Endothelial cell of umbilical vein (primary cell): ENCODE data around the gene SNAPC4. TPM values are rescaled to one million over a fixed set of nuclear protein-coding genes. Genes with fewer than 3 reads are reported as not detected.

ENCODE experiments used
- BruUV-seq: library from RNA; stranded (reverse); fragments of 400-500 nt; replicated peaks from 2 replicates; lab custom pipeline; 2021; lab: Mats Ljungman, UMichigan
- CTCF ChIA-PET: fragments of 300-600, 350-600 bp; sonication (Branson Sonifier 250); formaldehyde crosslinking; loops from one replicate; lab custom pipeline; 2021; ENCODE audit warnings: antibody characterized with exemption, inconsistent platforms; lab: Charles Lee
- POLR2A ChIA-PET: fragments of 300-600, 350-600 bp; sonication (Branson Sonifier 250); formaldehyde crosslinking; loops from one replicate; lab custom pipeline; 2021; ENCODE audit warnings: antibody characterized with exemption, inconsistent platforms; lab: Charles Lee
- DNase-seq: peaks from one replicate; pipeline ENCODE4 v3.0.0-alpha.2; 2011; ENCODE audit warnings: low read depth, low spot score
- FAIRE-seq: peaks from 2 replicates; lab custom pipeline; 2011; peaks lifted over from hg19 to GRCh38; lab: Jason Lieb, UNC
- H2AFZ ChIP-seq: 2 replicates; pipeline ENCODE4 v1.6.0; 2012; ENCODE audit warnings: low read depth, low read length, control low read depth, inconsistent platforms
- H3K27ac ChIP-seq: 2 replicates; pipeline ENCODE4 v1.5.1; 2011; ENCODE audit warnings: low read depth, mild to moderate bottlenecking, control low read depth, low read length, moderate library complexity; ENCODE audit not compliant: insufficient read depth
- H3K27me3 ChIP-seq, 2 experiments: 2 replicates each; pipeline versions ENCODE4 v1.6.0 to v1.6.1; 2011; ENCODE audit warnings: low read length in 2 of 2, mixed read lengths in 1 of 2; ENCODE audit not compliant: control insufficient read depth in 2 of 2, insufficient read depth in 2 of 2
- H3K36me3 ChIP-seq, 2 experiments: 2 replicates in 1 of 2; 3 replicates in 1 of 2; pipeline ENCODE4 v1.5.1; 2011; ENCODE audit warnings: low read length in 2 of 2, mild to moderate bottlenecking in 1 of 2, moderate library complexity in 1 of 2; ENCODE audit not compliant: control insufficient read depth in 2 of 2, insufficient read depth in 2 of 2; ENCODE audit errors: extremely low read depth in 1 of 2
- H3K4me1 ChIP-seq: 3 replicates; pipeline ENCODE4 v1.5.1; 2011; ENCODE audit warnings: mild to moderate bottlenecking, low read length; ENCODE audit not compliant: control insufficient read depth, insufficient read depth; ENCODE audit errors: extremely low read depth
- H3K4me2 ChIP-seq: 2 replicates; pipeline ENCODE4 v1.6.1; 2011; ENCODE audit warnings: low read length, control low read depth, mixed read lengths; ENCODE audit not compliant: insufficient read depth
- H3K4me3 ChIP-seq, 3 experiments: fragments of 200-600 bp in 1 of 3; sonication (generic), shearing (Covaris generic) in 1 of 3; replicated peaks in 1 of 3; 2 replicates each; pipeline ENCODE4 v1.5.1; 2011 to 2016; ENCODE audit warnings: control low read depth in 3 of 3, low read length in 3 of 3, mild to moderate bottlenecking in 2 of 3, inconsistent platforms in 1 of 3, low read depth in 1 of 3, moderate library complexity in 1 of 3; ENCODE audit not compliant: insufficient read depth in 1 of 3
- H3K79me2 ChIP-seq: 2 replicates; pipeline ENCODE4 v1.6.0; 2012; ENCODE audit warnings: low read length, inconsistent platforms; ENCODE audit not compliant: control insufficient read depth, insufficient read depth
- H3K9ac ChIP-seq: replicated peaks from 2 replicates; pipeline ENCODE3; 2011; ENCODE audit warnings: low read length, control low read depth; ENCODE audit not compliant: insufficient read depth; ENCODE audit errors: extremely low read depth
- H3K9me1 ChIP-seq: replicated peaks from 3 replicates; pipeline ENCODE4 v1.6.0; 2011; ENCODE audit warnings: mild to moderate bottlenecking, low read length; ENCODE audit not compliant: control insufficient read depth, insufficient read depth; ENCODE audit errors: extremely low read depth
- H3K9me3 ChIP-seq: replicated peaks from 2 replicates; pipeline ENCODE4 v1.5.1; 2012; ENCODE audit warnings: low read length, inconsistent platforms; ENCODE audit not compliant: control insufficient read depth, insufficient read depth
- H4K20me1 ChIP-seq: replicated peaks from 2 replicates; pipeline ENCODE3; 2011; ENCODE audit warnings: mild to moderate bottlenecking, low read length; ENCODE audit not compliant: control insufficient read depth, insufficient read depth; ENCODE audit errors: extremely low read depth
- CTCF ChIP-seq, 2 donors: IDR thresholded peaks; 1 replicate in 1 of 2; 2 replicates in 1 of 2; pipeline ENCODE4 v1.5.1; 2011; ENCODE audit warnings: low read length in 2 of 2, mild to moderate bottlenecking in 2 of 2, moderate library complexity in 2 of 2, control low read depth in 1 of 2, inconsistent platforms in 1 of 2, low read depth in 1 of 2; ENCODE audit not compliant: insufficient read depth in 1 of 2; ENCODE audit errors: extremely low read depth in 1 of 2
- GATA2 ChIP-seq: IDR thresholded peaks from 2 replicates; pipeline ENCODE4 v1.7.0; 2011; ENCODE audit warnings: low read depth, mild to moderate bottlenecking, moderate library complexity, mixed read lengths, low read length; ENCODE audit not compliant: insufficient read length, insufficient read depth
- POLR2AphosphoS5 ChIP-seq: IDR thresholded peaks from 2 replicates; pipeline ENCODE4 v1.6.1; 2012; ENCODE audit warnings: low read depth, mild to moderate bottlenecking, control low read depth, low read length, moderate library complexity; ENCODE audit not compliant: insufficient read depth
- dilution Hi-C: fragments of 300-500 bp; cut with MboI; formaldehyde crosslinking; loops from one replicate; pipeline ENCODE4 v1.15.0; 2019; ENCODE audit warnings: low sequenced_read_pairs; ENCODE audit not compliant: extremely low pct_ligation_motif_present
- intact Hi-C: fragments of 100-400 bp; cut with micrococcal nuclease; formaldehyde crosslinking; loops from one replicate; pipeline ENCODE4 v1.10.0; 2022
- polyA plus RNA-seq, 4 experiments: library from polyadenylated mRNA; depleted of rRNA in 3 of 4; stranded (reverse) in 3 of 4; unstranded in 1 of 4; fragments of >200 nt; gene quantifications; 2 replicates each; pipeline versions ENCODE4 v1.2.1 to v1.2.3, GENCODE V29; 2011 to 2012; ENCODE audit warnings: missing spikeins in 1 of 4
- total RNA-seq: library from RNA; stranded (reverse); gene quantifications from 2 replicates; pipeline ENCODE4 v1.2.3, GENCODE V29; 2021
- TF ChIP-seq, protein P1 (sequence below): IDR thresholded peaks from 2 replicates; pipeline ENCODE4 v1.6.1; 2011; ENCODE audit not compliant: insufficient read depth, insufficient read length

SNAPC4 gene
- total and polyA plus RNA-seq, 2 donors (not counting 3 experiments of a cell fraction or from before 2014, with no cell fraction given) = 6.7 to 17.5 TPM

DNA sequence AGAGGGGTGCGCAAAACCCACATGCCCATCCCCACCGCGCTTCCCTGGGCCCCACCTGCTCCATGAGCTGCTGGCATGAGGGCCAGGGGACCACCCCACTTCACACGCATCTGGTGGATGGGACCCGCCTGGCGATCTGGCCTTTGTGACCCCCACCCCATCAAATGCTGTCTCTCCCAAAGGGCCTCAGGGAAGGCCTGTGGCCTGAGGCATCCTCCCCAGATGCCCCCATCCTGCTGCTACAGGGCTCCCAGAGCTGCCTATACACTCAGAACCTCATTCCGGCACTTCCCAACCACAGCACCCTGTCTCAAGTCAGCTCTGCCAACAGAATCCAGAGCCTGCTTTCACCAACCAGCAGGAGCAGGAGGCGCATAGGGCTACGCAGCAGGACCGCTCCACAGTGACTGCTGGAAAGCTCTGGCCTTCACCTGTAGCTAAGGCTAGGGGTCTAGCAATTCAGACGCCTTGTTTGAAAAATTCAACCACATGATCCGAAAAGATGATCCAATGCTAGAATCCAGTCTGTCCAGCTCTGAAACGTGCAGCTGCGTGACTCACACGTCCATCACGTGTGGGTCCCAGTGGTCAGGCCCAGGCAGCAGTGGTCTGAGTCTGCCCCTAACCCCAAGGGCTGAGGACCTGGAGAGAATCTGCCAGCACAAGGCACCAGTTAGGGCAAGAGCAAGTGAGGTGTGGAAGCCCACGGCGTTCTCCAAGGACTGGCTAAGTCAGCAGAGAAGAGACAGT is 1.4 kb upstream of the SNAPC4 start:
- no peak overlapping the region for H3K4me2 ChIP-seq
- DNase-seq = no peak
- no peaks in the 10 kb centered on the region for H4K20me1 ChIP-seq
- H3K79me2 ChIP-seq = peaks cover 22% of the 10 kb centered on the region
- peaks cover 0 to 32% of the 10 kb centered on the region in 2 experiments for H3K36me3 ChIP-seq
- no peak overlapping the region for H3K4me3 ChIP-seq
- ChIA-PET CTCF (interaction anchor here (1.1 to 2.9 kb wide), 8 partner anchors 8 to 230 kb away, joined by 3 to 22 read pairs (median 6); partner anchors contain the start of genes DNLZ, ENTR1 and PMPCA), POLR2A (interaction anchor here (0.6 to 0.8 kb wide), 2 partner anchors 48 to 238 kb away, joined by 3 to 4 read pairs; no protein-coding TSS in a partner anchor)
- dilution Hi-C loops = no loop called here
- no peak for TF ChIP-seq GATA2
- no peak for TF ChIP-seq CTCF (IDR thresholded peaks at IDR 0.05; ENCODE audit: extremely low read depth in 1 of 2, insufficient read depth in 1 of 2, low read depth in 1 of 2, low read length in 2 of 2)
- TF ChIP-seq, protein P1, sequence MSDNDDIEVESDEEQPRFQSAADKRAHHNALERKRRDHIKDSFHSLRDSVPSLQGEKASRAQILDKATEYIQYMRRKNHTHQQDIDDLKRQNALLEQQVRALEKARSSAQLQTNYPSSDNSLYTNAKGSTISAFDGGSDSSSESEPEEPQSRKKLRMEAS = no peak
- TF ChIP-seq POLR2AphosphoS5 = no peak
- no peak overlapping the region for H2AFZ ChIP-seq
- H3K4me1 ChIP-seq = peaks cover 10% of the 10 kb centered on the region
- BruUV-seq = no TSS peak
- intact Hi-C loops = no loop called here
- H3K9me3 ChIP-seq = no peaks in the 10 kb centered on the region
- FAIRE-seq = no peak
- no peak overlapping the region for H3K9ac ChIP-seq
- no peak overlapping the region for H3K27ac ChIP-seq
- H3K27me3 ChIP-seq = no peaks in the 10 kb centered on the region
- H3K9me1 ChIP-seq = no peaks in the 10 kb centered on the region
